ENCODE results near the gene DRD2.

Gene DRD2

GRCh38 chr11:113377681-113378412 is 97.4 kb downstream of the DRD2 start:
- H3K4me3 ChIP-seq (ENCODE audit: low read depth, low read length): no peak overlapping the region

- no peak overlapping the region for H3K4me3 ChIP-seq (ENCODE audit: low read depth, low read length)
These were observed 99.0 kb downstream of the DRD2 start for GRCh38 chr11:113376156-113376555.

GRCh38 chr11:113375402-113375801 is 99.8 kb downstream of the DRD2 start:
- H3K4me3 ChIP-seq (ENCODE audit: low read depth, low read length): no peak overlapping the region

GRCh38 chr11:113373981-113374560 is 101.1 kb downstream of the DRD2 start:
- H3K4me3 ChIP-seq (ENCODE audit: low read depth, low read length): no peak overlapping the region

GRCh38 chr11:113373306-113373705 is 101.9 kb downstream of the DRD2 start:
- H3K4me3 ChIP-seq (ENCODE audit: low read depth, low read length): no peak overlapping the region

- no peak overlapping the region for H3K4me3 ChIP-seq (ENCODE audit: low read depth, low read length)
These were observed 102.9 kb downstream of the DRD2 start for GRCh38 chr11:113372309-113372708.

- no peak overlapping the region for H3K4me3 ChIP-seq (ENCODE audit: low read depth, low read length)
These were observed 104.6 kb downstream of the DRD2 start for GRCh38 chr11:113370634-113371033.

- no peak overlapping the region for H3K4me3 ChIP-seq (ENCODE audit: low read depth, low read length)
These were observed 105.8 kb downstream of the DRD2 start for GRCh38 chr11:113369411-113369810.

GRCh38 chr11:113365895-113366294 is 109.3 kb downstream of the DRD2 start:
- H3K4me3 ChIP-seq (ENCODE audit: low read depth, low read length): no peak overlapping the region

- H3K4me3 ChIP-seq (ENCODE audit: low read depth, low read length): no peak overlapping the region
These were observed 111.1 kb downstream of the DRD2 start for GRCh38 chr11:113363996-113364641.

- H3K4me3 ChIP-seq (ENCODE audit: low read depth, low read length): no peak overlapping the region
These were observed 111.8 kb downstream of the DRD2 start for GRCh38 chr11:113363406-113363805.

Measured in iPS-11a (cell line).